GM23338 (cell line): ENCODE data around the gene ZFHX2. TPM values are rescaled to one million over a fixed set of nuclear protein-coding genes. Genes with fewer than 3 reads are reported as not detected.
A peak's percentile ranks its signal among the peaks of the same experiment; 100 is the strongest.

Experiments used
- ATAC-seq: fragments of 200-7000 bp; cut with Tn5 transposase; 3 replicates; pipeline ENCODE4 v1.9.1; 2020
- DNase-seq: peaks from one replicate; pipeline ENCODE4 v3.0.0-alpha.2; 2015; ENCODE audit warnings: low spot score
- H2AFZ ChIP-seq: fragments of 200-600 bp; sonication (generic); 2 replicates; pipeline ENCODE4 v1.8.0; 2016; ENCODE audit warnings: antibody characterized with exemption, mild to moderate bottlenecking, moderate library complexity
- H3F3A ChIP-seq: fragments of 200-600 bp; sonication (generic); replicated peaks from 2 replicates; pipeline ENCODE4 v1.8.0; 2017; ENCODE audit warnings: antibody characterized with exemption, mixed run types, low read depth
- H3K27ac ChIP-seq: fragments of 200-600 bp; sonication (generic); 2 replicates; pipeline ENCODE4 v1.6.1; 2016; ENCODE audit warnings: low read depth
- H3K27me3 ChIP-seq: fragments of 200-600 bp; sonication (generic); 2 replicates; pipeline ENCODE4 v1.8.0; 2016; ENCODE audit warnings: mild to moderate bottlenecking, mixed run types, moderate library complexity; ENCODE audit not compliant: insufficient read depth
- H3K36me3 ChIP-seq: fragments of 200-600 bp; sonication (generic); 2 replicates; pipeline ENCODE4 v1.8.0; 2016; ENCODE audit warnings: mild to moderate bottlenecking; ENCODE audit not compliant: insufficient read depth
- H3K4me1 ChIP-seq: fragments of 200-600 bp; sonication (generic); 2 replicates; pipeline ENCODE4 v1.8.0; 2016; ENCODE audit warnings: mild to moderate bottlenecking, moderate library complexity; ENCODE audit not compliant: insufficient read depth
- H3K4me2 ChIP-seq: fragments of 200-600 bp; sonication (generic); 2 replicates; pipeline ENCODE4 v1.7.1; 2017; ENCODE audit warnings: mixed run types
- H3K4me3 ChIP-seq: fragments of 200-600 bp; sonication (generic); 2 replicates; pipeline ENCODE4 v1.6.1; 2016; ENCODE audit warnings: mixed run types
- H3K79me2 ChIP-seq: fragments of 200-600 bp; sonication (generic); replicated peaks from 2 replicates; pipeline ENCODE4 v1.8.0; 2017; ENCODE audit warnings: mild to moderate bottlenecking; ENCODE audit not compliant: insufficient read depth
- H3K9me2 ChIP-seq: fragments of 200-600 bp; sonication (generic); 2 replicates; pipeline ENCODE4 v1.8.0; 2017; ENCODE audit not compliant: insufficient read depth
- H4K20me1 ChIP-seq: fragments of 200-600 bp; sonication (generic); replicated peaks from 2 replicates; pipeline ENCODE4 v1.8.0; 2017; ENCODE audit warnings: mild to moderate bottlenecking; ENCODE audit not compliant: insufficient read depth
- H3K27ac Mint-ChIP-seq: 2 replicates; pipeline ENCODE4 v1.8.0; 2020; ENCODE audit warnings: inconsistent platforms, mild to moderate bottlenecking, moderate library complexity, mixed read lengths
- H3K27me3 Mint-ChIP-seq: 3 replicates; pipeline ENCODE4 v1.8.0; 2022; ENCODE audit warnings: low read depth, mild to moderate bottlenecking, moderate library complexity, mixed read lengths, inconsistent platforms; ENCODE audit not compliant: insufficient read depth, poor library complexity
- H3K36me3 Mint-ChIP-seq: 3 replicates; pipeline ENCODE4 v1.8.0; 2021; ENCODE audit warnings: low read depth, mild to moderate bottlenecking, inconsistent platforms, moderate library complexity, mixed read lengths
- H3K4me1 Mint-ChIP-seq: 3 replicates; pipeline ENCODE4 v1.8.0; 2020; ENCODE audit warnings: mild to moderate bottlenecking, inconsistent platforms, mixed read lengths
- H3K4me3 Mint-ChIP-seq: 3 replicates; pipeline ENCODE4 v1.8.0; 2021; ENCODE audit warnings: moderate library complexity, mild to moderate bottlenecking, inconsistent platforms, mixed read lengths
- H3K9me3 Mint-ChIP-seq: 3 replicates; pipeline ENCODE4 v1.8.0; 2020; ENCODE audit warnings: moderate library complexity, mild to moderate bottlenecking, inconsistent platforms, mixed read lengths
- CREB1 ChIP-seq: fragments of 250-450 bp; sonication (Bioruptor Pico); IDR thresholded peaks from 2 replicates; pipeline ENCODE4 v1.5.0; 2020; ENCODE audit warnings: low read depth, mild to moderate bottlenecking, moderate library complexity
- EZH2 ChIP-seq: fragments of 200-600 bp; sonication (generic); IDR thresholded peaks from one replicate; pipeline ENCODE4 v1.8.0; 2017; ENCODE audit warnings: antibody characterized with exemption, mild to moderate bottlenecking, low read depth; ENCODE audit not compliant: unreplicated experiment
- EZH2phosphoT487 ChIP-seq: fragments of 200-600 bp; sonication (generic); IDR thresholded peaks from one replicate; pipeline ENCODE4 v1.8.1; 2018; ENCODE audit warnings: antibody characterized with exemption; ENCODE audit not compliant: unreplicated experiment
- JUNB ChIP-seq: IDR thresholded peaks from one replicate; pipeline ENCODE4 v1.6.1; 2016; ENCODE audit warnings: antibody characterized with exemption; ENCODE audit not compliant: unreplicated experiment
- NANOG ChIP-seq: IDR thresholded peaks from 2 replicates; pipeline ENCODE4 v1.6.1; 2016; ENCODE audit warnings: antibody characterized with exemption, borderline replicate concordance
- POLR2AphosphoS5 ChIP-seq: IDR thresholded peaks from 2 replicates; pipeline ENCODE4 v1.6.1; 2016; ENCODE audit warnings: antibody characterized with exemption, low read depth
- STAT1 ChIP-seq: IDR thresholded peaks from one replicate; pipeline ENCODE4 v1.6.1; 2016; ENCODE audit warnings: antibody characterized with exemption; ENCODE audit not compliant: unreplicated experiment
- ZNF114 ChIP-seq: fragments of 250-450 bp; sonication (Bioruptor Pico); IDR thresholded peaks from 2 replicates; pipeline ENCODE4 v1.5.0; 2020; ENCODE audit warnings: mild to moderate bottlenecking, moderate library complexity
- ZNF331 ChIP-seq: fragments of 250-450 bp; sonication (Bioruptor Pico); IDR thresholded peaks from 2 replicates; pipeline ENCODE4 v1.5.0; 2020; ENCODE audit warnings: low read depth, mild to moderate bottlenecking, moderate library complexity
- polyA plus RNA-seq: library from polyadenylated mRNA; unstranded; fragments of >200 nt; fragmentation: Nextera tagmentation; extraction: Ambion mirVana; gene quantifications from 2 replicates; pipeline ENCODE4 v1.2.1, GENCODE V29; 2016
- total RNA-seq: library from RNA; depleted of rRNA; stranded (reverse); fragments of >200 nt; shearing (Covaris generic); gene quantifications from 2 replicates; pipeline ENCODE4 v1.2.3, GENCODE V29; 2014
- TF ChIP-seq, protein P1 (sequence below): IDR thresholded peaks from 2 replicates; pipeline ENCODE4 v1.6.1; 2016; ENCODE audit warnings: antibody characterized with exemption
- TF ChIP-seq, protein P2 (sequence below): fragments of 250-450 bp; sonication (Bioruptor Pico); IDR thresholded peaks from 2 replicates; pipeline ENCODE4 v1.5.0; 2020; ENCODE audit warnings: mild to moderate bottlenecking, moderate library complexity
- TF ChIP-seq, protein P3 (sequence below), 2 experiments: fragments of 200-600 bp in 1 of 2; sonication (generic) in 1 of 2; conservative IDR thresholded peaks; 2 replicates each; pipeline versions ENCODE4 v1.5.1 to v1.6.1; 2016 to 2017; ENCODE audit warnings: antibody characterized with exemption in 2 of 2, low read depth in 2 of 2, mild to moderate bottlenecking in 2 of 2, moderate library complexity in 1 of 2
- TF ChIP-seq, protein P4 (sequence below): IDR thresholded peaks from one replicate; pipeline ENCODE4 v1.6.1; 2018; ENCODE audit warnings: antibody characterized with exemption; ENCODE audit not compliant: unreplicated experiment

ZFHX2 gene
- total and polyA plus RNA-seq, 2 experiments from 2014 or later: 11.6 to 18.5 TPM

DNA sequence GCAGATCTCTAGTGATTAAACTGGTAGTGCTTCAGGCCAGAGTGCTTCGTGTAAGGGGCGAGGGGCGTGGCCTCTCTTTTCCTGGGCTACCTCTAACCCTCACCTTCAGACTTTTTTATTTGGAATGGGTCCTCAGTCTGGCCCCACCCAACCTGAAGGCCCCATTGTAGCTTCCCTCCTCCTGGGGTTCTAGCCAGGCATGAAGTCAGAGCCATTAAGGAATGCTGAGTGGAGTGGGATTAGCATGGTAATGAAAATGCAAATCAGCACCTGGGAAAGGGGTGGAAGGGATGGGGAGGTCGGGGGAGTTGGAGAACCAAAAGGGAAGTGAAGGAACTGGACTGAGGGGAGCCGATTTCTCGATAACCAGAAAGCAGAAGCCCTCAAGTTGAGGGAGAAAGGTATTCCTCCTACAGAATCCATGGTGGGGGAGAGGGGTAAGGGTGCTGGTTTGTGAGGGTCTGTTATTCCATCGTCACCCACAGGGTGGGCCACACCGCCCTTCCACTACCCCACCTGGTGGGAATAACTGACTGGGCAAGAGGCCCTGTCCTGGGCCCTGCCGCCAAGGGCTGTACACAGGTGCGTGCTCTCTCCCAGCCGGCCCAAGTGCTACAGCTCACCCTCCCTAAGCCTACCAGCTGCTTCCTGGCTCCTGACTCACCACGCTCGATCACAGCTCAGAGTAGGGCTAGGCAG lies 14.1 kb downstream of the ZFHX2 start:
- TF ChIP-seq CREB1 (CRISPR knock-in tag) (peak; percentile 33; the same call in 1 of the 2 replicates), ZNF114 (CRISPR knock-in tag) (no peak), POLR2AphosphoS5 (peak; percentile 37; the same call in 1 of the 2 replicates), NANOG (peak; percentile 44; the same call in 1 of the 2 replicates), EZH2 (no peak), ZNF331 (CRISPR knock-in tag) (no peak), STAT1 (no peak), JUNB (no peak), EZH2phosphoT487 (no peak)
- TF ChIP-seq, protein P1, sequence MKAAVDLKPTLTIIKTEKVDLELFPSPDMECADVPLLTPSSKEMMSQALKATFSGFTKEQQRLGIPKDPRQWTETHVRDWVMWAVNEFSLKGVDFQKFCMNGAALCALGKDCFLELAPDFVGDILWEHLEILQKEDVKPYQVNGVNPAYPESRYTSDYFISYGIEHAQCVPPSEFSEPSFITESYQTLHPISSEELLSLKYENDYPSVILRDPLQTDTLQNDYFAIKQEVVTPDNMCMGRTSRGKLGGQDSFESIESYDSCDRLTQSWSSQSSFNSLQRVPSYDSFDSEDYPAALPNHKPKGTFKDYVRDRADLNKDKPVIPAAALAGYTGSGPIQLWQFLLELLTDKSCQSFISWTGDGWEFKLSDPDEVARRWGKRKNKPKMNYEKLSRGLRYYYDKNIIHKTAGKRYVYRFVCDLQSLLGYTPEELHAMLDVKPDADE: no peak
- TF ChIP-seq, protein P2, sequence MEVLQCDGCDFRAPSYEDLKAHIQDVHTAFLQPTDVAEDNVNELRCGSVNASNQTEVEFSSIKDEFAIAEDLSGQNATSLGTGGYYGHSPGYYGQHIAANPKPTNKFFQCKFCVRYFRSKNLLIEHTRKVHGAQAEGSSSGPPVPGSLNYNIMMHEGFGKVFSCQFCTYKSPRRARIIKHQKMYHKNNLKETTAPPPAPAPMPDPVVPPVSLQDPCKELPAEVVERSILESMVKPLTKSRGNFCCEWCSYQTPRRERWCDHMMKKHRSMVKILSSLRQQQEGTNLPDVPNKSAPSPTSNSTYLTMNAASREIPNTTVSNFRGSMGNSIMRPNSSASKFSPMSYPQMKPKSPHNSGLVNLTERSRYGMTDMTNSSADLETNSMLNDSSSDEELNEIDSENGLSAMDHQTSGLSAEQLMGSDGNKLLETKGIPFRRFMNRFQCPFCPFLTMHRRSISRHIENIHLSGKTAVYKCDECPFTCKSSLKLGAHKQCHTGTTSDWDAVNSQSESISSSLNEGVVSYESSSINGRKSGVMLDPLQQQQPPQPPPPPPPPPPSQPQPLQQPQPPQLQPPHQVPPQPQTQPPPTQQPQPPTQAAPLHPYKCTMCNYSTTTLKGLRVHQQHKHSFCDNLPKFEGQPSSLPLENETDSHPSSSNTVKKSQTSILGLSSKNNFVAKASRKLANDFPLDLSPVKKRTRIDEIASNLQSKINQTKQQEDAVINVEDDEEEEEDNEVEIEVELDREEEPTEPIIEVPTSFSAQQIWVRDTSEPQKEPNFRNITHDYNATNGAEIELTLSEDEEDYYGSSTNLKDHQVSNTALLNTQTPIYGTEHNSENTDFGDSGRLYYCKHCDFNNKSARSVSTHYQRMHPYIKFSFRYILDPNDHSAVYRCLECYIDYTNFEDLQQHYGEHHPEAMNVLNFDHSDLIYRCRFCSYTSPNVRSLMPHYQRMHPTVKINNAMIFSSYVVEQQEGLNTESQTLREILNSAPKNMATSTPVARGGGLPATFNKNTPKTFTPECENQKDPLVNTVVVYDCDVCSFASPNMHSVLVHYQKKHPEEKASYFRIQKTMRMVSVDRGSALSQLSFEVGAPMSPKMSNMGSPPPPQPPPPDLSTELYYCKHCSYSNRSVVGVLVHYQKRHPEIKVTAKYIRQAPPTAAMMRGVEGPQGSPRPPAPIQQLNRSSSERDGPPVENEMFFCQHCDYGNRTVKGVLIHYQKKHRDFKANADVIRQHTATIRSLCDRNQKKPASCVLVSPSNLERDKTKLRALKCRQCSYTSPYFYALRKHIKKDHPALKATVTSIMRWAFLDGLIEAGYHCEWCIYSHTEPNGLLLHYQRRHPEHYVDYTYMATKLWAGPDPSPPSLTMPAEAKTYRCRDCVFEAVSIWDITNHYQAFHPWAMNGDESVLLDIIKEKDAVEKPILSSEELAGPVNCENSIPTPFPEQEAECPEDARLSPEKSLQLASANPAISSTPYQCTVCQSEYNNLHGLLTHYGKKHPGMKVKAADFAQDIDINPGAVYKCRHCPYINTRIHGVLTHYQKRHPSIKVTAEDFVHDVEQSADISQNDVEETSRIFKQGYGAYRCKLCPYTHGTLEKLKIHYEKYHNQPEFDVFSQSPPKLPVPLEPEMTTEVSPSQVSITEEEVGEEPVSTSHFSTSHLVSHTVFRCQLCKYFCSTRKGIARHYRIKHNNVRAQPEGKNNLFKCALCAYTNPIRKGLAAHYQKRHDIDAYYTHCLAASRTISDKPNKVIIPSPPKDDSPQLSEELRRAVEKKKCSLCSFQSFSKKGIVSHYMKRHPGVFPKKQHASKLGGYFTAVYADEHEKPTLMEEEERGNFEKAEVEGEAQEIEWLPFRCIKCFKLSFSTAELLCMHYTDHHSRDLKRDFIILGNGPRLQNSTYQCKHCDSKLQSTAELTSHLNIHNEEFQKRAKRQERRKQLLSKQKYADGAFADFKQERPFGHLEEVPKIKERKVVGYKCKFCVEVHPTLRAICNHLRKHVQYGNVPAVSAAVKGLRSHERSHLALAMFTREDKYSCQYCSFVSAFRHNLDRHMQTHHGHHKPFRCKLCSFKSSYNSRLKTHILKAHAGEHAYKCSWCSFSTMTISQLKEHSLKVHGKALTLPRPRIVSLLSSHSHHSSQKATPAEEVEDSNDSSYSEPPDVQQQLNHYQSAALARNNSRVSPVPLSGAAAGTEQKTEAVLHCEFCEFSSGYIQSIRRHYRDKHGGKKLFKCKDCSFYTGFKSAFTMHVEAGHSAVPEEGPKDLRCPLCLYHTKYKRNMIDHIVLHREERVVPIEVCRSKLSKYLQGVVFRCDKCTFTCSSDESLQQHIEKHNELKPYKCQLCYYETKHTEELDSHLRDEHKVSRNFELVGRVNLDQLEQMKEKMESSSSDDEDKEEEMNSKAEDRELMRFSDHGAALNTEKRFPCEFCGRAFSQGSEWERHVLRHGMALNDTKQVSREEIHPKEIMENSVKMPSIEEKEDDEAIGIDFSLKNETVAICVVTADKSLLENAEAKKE: peak; percentile 84
- TF ChIP-seq, protein P3, sequence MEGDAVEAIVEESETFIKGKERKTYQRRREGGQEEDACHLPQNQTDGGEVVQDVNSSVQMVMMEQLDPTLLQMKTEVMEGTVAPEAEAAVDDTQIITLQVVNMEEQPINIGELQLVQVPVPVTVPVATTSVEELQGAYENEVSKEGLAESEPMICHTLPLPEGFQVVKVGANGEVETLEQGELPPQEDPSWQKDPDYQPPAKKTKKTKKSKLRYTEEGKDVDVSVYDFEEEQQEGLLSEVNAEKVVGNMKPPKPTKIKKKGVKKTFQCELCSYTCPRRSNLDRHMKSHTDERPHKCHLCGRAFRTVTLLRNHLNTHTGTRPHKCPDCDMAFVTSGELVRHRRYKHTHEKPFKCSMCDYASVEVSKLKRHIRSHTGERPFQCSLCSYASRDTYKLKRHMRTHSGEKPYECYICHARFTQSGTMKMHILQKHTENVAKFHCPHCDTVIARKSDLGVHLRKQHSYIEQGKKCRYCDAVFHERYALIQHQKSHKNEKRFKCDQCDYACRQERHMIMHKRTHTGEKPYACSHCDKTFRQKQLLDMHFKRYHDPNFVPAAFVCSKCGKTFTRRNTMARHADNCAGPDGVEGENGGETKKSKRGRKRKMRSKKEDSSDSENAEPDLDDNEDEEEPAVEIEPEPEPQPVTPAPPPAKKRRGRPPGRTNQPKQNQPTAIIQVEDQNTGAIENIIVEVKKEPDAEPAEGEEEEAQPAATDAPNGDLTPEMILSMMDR (conservative IDR thresholded peaks at IDR 0.05; ENCODE audit: low read depth in 2 of 2): peak in 1 of 2 experiments; percentile 15; a peak in 1 of 4 replicates
- TF ChIP-seq, protein P4, sequence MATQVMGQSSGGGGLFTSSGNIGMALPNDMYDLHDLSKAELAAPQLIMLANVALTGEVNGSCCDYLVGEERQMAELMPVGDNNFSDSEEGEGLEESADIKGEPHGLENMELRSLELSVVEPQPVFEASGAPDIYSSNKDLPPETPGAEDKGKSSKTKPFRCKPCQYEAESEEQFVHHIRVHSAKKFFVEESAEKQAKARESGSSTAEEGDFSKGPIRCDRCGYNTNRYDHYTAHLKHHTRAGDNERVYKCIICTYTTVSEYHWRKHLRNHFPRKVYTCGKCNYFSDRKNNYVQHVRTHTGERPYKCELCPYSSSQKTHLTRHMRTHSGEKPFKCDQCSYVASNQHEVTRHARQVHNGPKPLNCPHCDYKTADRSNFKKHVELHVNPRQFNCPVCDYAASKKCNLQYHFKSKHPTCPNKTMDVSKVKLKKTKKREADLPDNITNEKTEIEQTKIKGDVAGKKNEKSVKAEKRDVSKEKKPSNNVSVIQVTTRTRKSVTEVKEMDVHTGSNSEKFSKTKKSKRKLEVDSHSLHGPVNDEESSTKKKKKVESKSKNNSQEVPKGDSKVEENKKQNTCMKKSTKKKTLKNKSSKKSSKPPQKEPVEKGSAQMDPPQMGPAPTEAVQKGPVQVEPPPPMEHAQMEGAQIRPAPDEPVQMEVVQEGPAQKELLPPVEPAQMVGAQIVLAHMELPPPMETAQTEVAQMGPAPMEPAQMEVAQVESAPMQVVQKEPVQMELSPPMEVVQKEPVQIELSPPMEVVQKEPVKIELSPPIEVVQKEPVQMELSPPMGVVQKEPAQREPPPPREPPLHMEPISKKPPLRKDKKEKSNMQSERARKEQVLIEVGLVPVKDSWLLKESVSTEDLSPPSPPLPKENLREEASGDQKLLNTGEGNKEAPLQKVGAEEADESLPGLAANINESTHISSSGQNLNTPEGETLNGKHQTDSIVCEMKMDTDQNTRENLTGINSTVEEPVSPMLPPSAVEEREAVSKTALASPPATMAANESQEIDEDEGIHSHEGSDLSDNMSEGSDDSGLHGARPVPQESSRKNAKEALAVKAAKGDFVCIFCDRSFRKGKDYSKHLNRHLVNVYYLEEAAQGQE: no peak
- peaks cover 45% of the 10 kb centered on the region for H3K36me3 Mint-ChIP-seq
- Histone ChIP-seq H3K36me3 (peaks cover 7% of the 10 kb centered on the region; the same call in 1 of the 2 replicates), H4K20me1 (no peaks in the 10 kb centered on the region), H3F3A (peaks cover 11% of the 10 kb centered on the region), H3K27ac (peak overlapping the region; percentile 100), H3K4me3 (peak overlapping the region; percentile 60), H3K4me1 (peaks cover 37% of the 10 kb centered on the region), H3K79me2 (peaks cover 18% of the 10 kb centered on the region), H2AFZ (no peak overlapping the region), H3K9me2 (no peaks in the 10 kb centered on the region), H3K27me3 (no peaks in the 10 kb centered on the region), H3K4me2 (peak overlapping the region; percentile 90)
- peaks cover 22% of the 10 kb centered on the region for H3K27me3 Mint-ChIP-seq
- no peaks in the 10 kb centered on the region for H3K9me3 Mint-ChIP-seq
- DNase-seq: peak; percentile 97
- peak; percentile 80 for ATAC-seq
- H3K4me1 Mint-ChIP-seq: peaks cover 53% of the 10 kb centered on the region
- H3K27ac Mint-ChIP-seq: peak overlapping the region; percentile 96
- peak overlapping the region; percentile 85 for H3K4me3 Mint-ChIP-seq
